K562 (cell line): Measurements from ENCODE around the gene RASD2. TPM values are rescaled to one million over a fixed set of nuclear protein-coding genes. Genes with fewer than 3 reads are reported as not detected.

ENCODE experiments used
- ARID2 ChIP-seq: fragments of 450-650 bp; IDR thresholded peaks from 2 replicates; pipeline ENCODE4 v1.6.1; 2017; ENCODE audit warnings: antibody characterized with exemption, mild to moderate bottlenecking
- C11orf30 ChIP-seq: fragments of 450-650 bp; IDR thresholded peaks from 2 replicates; pipeline ENCODE4 v1.6.1; 2016; ENCODE audit warnings: low read depth, mild to moderate bottlenecking
- CC2D1A ChIP-seq: fragments of 450-650 bp; IDR thresholded peaks from 2 replicates; pipeline ENCODE4 v1.6.1; 2017; ENCODE audit warnings: mild to moderate bottlenecking
- CCNT2 ChIP-seq: IDR thresholded peaks from 2 replicates; pipeline ENCODE4 v1.6.1; 2011; ENCODE audit warnings: borderline replicate concordance, low read depth, mild to moderate bottlenecking, moderate library complexity, mixed read lengths, low read length; ENCODE audit not compliant: insufficient read length; ENCODE audit errors: extremely low read depth
- CREB3L1 ChIP-seq: fragments of 450-650 bp; IDR thresholded peaks from 2 replicates; pipeline ENCODE4 v1.6.1; 2014; ENCODE audit warnings: low read depth, mild to moderate bottlenecking, moderate library complexity, borderline replicate concordance
- CTCF ChIP-seq, 3 experiments: IDR thresholded peaks in 2 of 3; conservative IDR thresholded peaks in 1 of 3; 2 replicates each; pipeline ENCODE4 v1.5.1; 2011 to 2012; ENCODE audit warnings: low read length in 3 of 3, mild to moderate bottlenecking in 3 of 3, control low read depth in 2 of 3, improper control_type of control experiment in 1 of 3, inconsistent platforms in 1 of 3, low read depth in 1 of 3, mixed read lengths in 1 of 3, moderate library complexity in 1 of 3; ENCODE audit not compliant: insufficient read depth in 2 of 3
- CUX1 ChIP-seq: fragments of 200-800 bp; sonication (Bioruptor generic); IDR thresholded peaks from 2 replicates; pipeline ENCODE4 v1.6.1; 2016; ENCODE audit warnings: missing genetic modification characterization, missing compliant biosample characterization
- GATA2 ChIP-seq: sonication (generic); formaldehyde crosslinking; IDR thresholded peaks from 2 replicates; pipeline ENCODE4 v1.4.0; 2020; ENCODE audit warnings: mild to moderate bottlenecking, missing genetic modification reagents
- MEIS2 ChIP-seq: fragments of 450-650 bp; IDR thresholded peaks from 2 replicates; pipeline ENCODE4 v1.6.1; 2014; ENCODE audit warnings: mild to moderate bottlenecking; ENCODE audit not compliant: partially characterized antibody
- RAD21 ChIP-seq, 2 experiments: fragments of 250-450 bp in 1 of 2; fragments of 450-650 bp in 1 of 2; sonication (Bioruptor Pico) in 1 of 2; formaldehyde crosslinking in 1 of 2; IDR thresholded peaks in 1 of 2; conservative IDR thresholded peaks in 1 of 2; 2 replicates each; pipeline versions ENCODE4 v1.4.0 to v1.8.0; 2020 to 2022; ENCODE audit warnings: mild to moderate bottlenecking in 2 of 2, moderate library complexity in 1 of 2
- SMAD2 ChIP-seq: fragments of 150-350 bp; IDR thresholded peaks from 2 replicates; pipeline ENCODE4 v1.6.1; 2014; ENCODE audit warnings: low read depth, mild to moderate bottlenecking, low read length
- SMC3 ChIP-seq: conservative IDR thresholded peaks from 2 replicates; pipeline ENCODE4 v1.6.1; 2011; ENCODE audit warnings: low read depth, low read length, improper control_type of control experiment; ENCODE audit not compliant: insufficient read depth
- STAG1 ChIP-seq: sonication (generic); formaldehyde crosslinking; IDR thresholded peaks from 2 replicates; pipeline ENCODE4 v1.5.0; 2020; ENCODE audit warnings: missing genetic modification reagents, borderline replicate concordance
- TGIF2 ChIP-seq: sonication (generic); formaldehyde crosslinking; IDR thresholded peaks from 2 replicates; pipeline ENCODE4 v1.8.1; 2022; ENCODE audit warnings: mild to moderate bottlenecking, missing genetic modification reagents, moderate library complexity
- TSC22D4 ChIP-seq: fragments of 450-650 bp; IDR thresholded peaks from 2 replicates; pipeline ENCODE4 v1.6.1; 2016; ENCODE audit warnings: missing genetic modification characterization, missing biosample characterization, control low read depth
- ZBTB17 ChIP-seq: fragments of 450-650 bp; formaldehyde crosslinking; IDR thresholded peaks from 2 replicates; pipeline ENCODE4 v1.4.0; 2020; ENCODE audit warnings: mild to moderate bottlenecking
- ZKSCAN1 ChIP-seq: fragments of 150-350 bp; IDR thresholded peaks from 2 replicates; pipeline ENCODE4 v1.6.1; 2016; ENCODE audit warnings: low read depth, low read length
- ZNF217 ChIP-seq: sonication (generic); formaldehyde crosslinking; IDR thresholded peaks from 2 replicates; pipeline ENCODE4 v1.8.0; 2022; ENCODE audit warnings: mild to moderate bottlenecking, missing genetic modification reagents
- ZNF232 ChIP-seq: sonication (generic); formaldehyde crosslinking; IDR thresholded peaks from 2 replicates; pipeline ENCODE4 v1.8.0; 2022; ENCODE audit warnings: mild to moderate bottlenecking, missing genetic modification reagents
- polyA plus RNA-seq, 8 experiments: library from polyadenylated mRNA; depleted of rRNA in 4 of 8; stranded (reverse) in 5 of 8; unstranded in 3 of 8; fragments of >200 nt; fragmentation: Nextera tagmentation in 2 of 8; fragmentation: Illumina TruSeq in 1 of 8; extraction: Ambion mirVana in 2 of 8; extraction: Trizol in 1 of 8; gene quantifications; 2 replicates each; pipeline versions ENCODE4 v1.2.1 to v1.2.3, GENCODE V29; 2011 to 2014; ENCODE audit warnings: inconsistent platforms in 1 of 8, missing spikeins in 1 of 8
- total RNA-seq, 7 experiments: library from RNA; depleted of rRNA in 6 of 7; stranded (reverse); fragments of >200 nt in 6 of 7; fragmentation: Illumina TruSeq in 2 of 7; extraction: Trizol in 2 of 7; gene quantifications; 2 replicates each; pipeline versions ENCODE4 v1.2.1 to v1.2.3, GENCODE V29; 2011 to 2021; ENCODE audit warnings: low replicate concordance in 1 of 7

The RASD2 gene
- total and polyA plus RNA-seq, 9 of the 15 experiments (the other 6 are each of a cell fraction or from before 2014, with no cell fraction given) = 0.05 TPM; not detected in 8

- TF ChIP-seq CUX1 (CRISPR knock-in tag) (no peak), RAD21 (CRISPR knock-in tag; conservative IDR thresholded peaks at IDR 0.05 in 1 of 2, IDR thresholded peaks at IDR 0.05 in 1 of 2) (peak; percentile 63 to 82), SMAD2 (no peak), MEIS2 (no peak), ZNF217 (no peak), ZNF232 (no peak), CCNT2 (no peak), CREB3L1 (no peak), GATA2 (CRISPR knock-in tag) (0 out of 2 replicates have a peak, but pooled peaks have one; percentile 19), CC2D1A (peak; percentile 51; the same call in 1 of the 2 replicates), TGIF2 (no peak), CTCF (IDR thresholded peaks at IDR 0.05 in 2 of 3, conservative IDR thresholded peaks at IDR 0.05 in 1 of 3; ENCODE audit: insufficient read depth in 2 of 3, low read depth in 1 of 3, low read length in 3 of 3) (peak; percentile 71 to 87 (median 80); a peak in 5 of 6 replicates), TSC22D4 (tag) (no peak), C11orf30 (no peak), ZKSCAN1 (no peak), ARID2 (0 out of 2 replicates have a peak, but pooled peaks have one; percentile 30), SMC3 (peak; percentile 79), STAG1 (CRISPR knock-in tag) (peak; percentile 69; the same call in 1 of the 2 replicates), ZBTB17 (CRISPR knock-in tag) (no peak)
These were observed 42.4 kb downstream of the RASD2 start (continued) for GRCh38 chr22:35582861-35583670.
